Prostate gland (tissue), 2 donors: Measurements from ENCODE around the gene ASGR1. TPM values are rescaled to one million over a fixed set of nuclear protein-coding genes. Genes with fewer than 3 reads are reported as not detected.

ENCODE experiments used
- DNase-seq: peaks from one replicate; pipeline ENCODE4 v3.0.0-alpha.2; 2019; ENCODE audit warnings: low spot score
- H3K27ac ChIP-seq, 2 donors: fragments of 200-600 bp; sonication (generic); 2 replicates each; pipeline ENCODE4 v1.5.1; 2017 to 2019
- H3K27me3 ChIP-seq: fragments of 200-600 bp; sonication (generic); replicated peaks from 2 replicates; pipeline ENCODE4 v1.5.1; 2019; ENCODE audit not compliant: insufficient read depth
- H3K36me3 ChIP-seq, 2 donors: fragments of 200-600 bp; sonication (generic); 1 replicate in 1 of 2; 2 replicates in 1 of 2; pipeline versions ENCODE4 v1.5.1 to v1.8.1; 2017 to 2019
- H3K4me1 ChIP-seq: fragments of 200-600 bp; sonication (generic); replicated peaks from 2 replicates; pipeline ENCODE4 v1.5.1; 2019
- H3K4me3 ChIP-seq, 2 donors: fragments of 200-600 bp; sonication (generic); 2 replicates each; pipeline ENCODE4 v1.5.1; 2017 to 2019
- H3K9me3 ChIP-seq: fragments of 200-600 bp; sonication (generic); 2 replicates; pipeline ENCODE4 v1.5.1; 2017
- POLR2A ChIP-seq: fragments of 450-650 bp; IDR thresholded peaks from one replicate; pipeline ENCODE4 v1.6.1; 2016; ENCODE audit warnings: antibody characterized with exemption, mild to moderate bottlenecking
- POLR2AphosphoS5 ChIP-seq: sonication (generic); formaldehyde crosslinking; IDR thresholded peaks from one replicate; pipeline ENCODE4 v1.6.1; 2017; ENCODE audit warnings: antibody characterized with exemption
- WGBS: methylation state at CpG from one replicate; pipeline ENCODE4 v1.1.5; 2018; 5-methylcytosine and 5-hydroxymethylcytosine counted together
- intact Hi-C: fragments of 100-400 bp; cut with DNase I; formaldehyde crosslinking; loops from one replicate; pipeline ENCODE4 v1.14.2; 2022
- total RNA-seq, 2 donors: library from RNA; depleted of rRNA; stranded (reverse); fragments of >200 nt; gene quantifications; one replicate each; pipeline ENCODE4 v1.1.0, GENCODE V29; 2016
- TF ChIP-seq, protein P1 (sequence below), 4 experiments: fragments of 200-600 bp in 2 of 4; fragments of 450-650 bp in 2 of 4; sonication (generic) in 2 of 4; IDR thresholded peaks; 1 replicate in 3 of 4; 2 replicates in 1 of 4; pipeline ENCODE4 v1.5.1; 2016 to 2019; ENCODE audit warnings: antibody characterized with exemption in 4 of 4, mild to moderate bottlenecking in 2 of 4, moderate library complexity in 2 of 4

Gene ASGR1
- total RNA-seq, 2 donors from 2014 or later, result 0.50 to 9.4 TPM

DNA sequence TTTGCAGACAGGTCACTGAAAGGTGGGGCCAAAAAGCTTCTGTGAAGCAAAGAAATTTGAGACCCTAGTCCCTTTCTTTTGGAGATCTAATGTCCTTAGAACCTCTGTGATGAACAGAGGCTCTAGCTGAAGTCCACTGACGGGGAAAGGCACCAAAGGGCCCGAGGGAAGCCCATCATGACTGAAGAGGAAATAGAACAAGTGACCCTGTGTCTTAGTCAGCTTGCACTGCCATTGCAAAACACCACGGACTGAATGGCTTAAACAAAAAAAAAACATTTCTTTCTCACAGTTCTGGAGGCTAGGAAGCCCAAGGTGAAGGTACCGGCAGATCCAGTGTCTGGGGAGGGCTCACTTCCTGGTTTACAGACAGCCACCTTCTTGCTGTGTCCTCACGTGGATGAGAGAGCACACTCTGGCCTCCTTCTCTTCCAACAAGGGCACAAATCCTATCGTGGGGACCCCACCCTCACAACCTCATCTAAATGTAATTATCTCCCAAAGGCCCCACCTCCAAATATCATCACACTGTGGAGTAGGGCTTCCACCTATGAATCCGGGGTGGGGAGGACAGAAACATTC is 40.3 kb downstream of the ASGR1 start:
- intact Hi-C loops, result no loop called here
- H3K4me3 ChIP-seq, result no peak overlapping the region
- DNase-seq, result no peak
- no peak overlapping the region for H3K27ac ChIP-seq
- no peaks in the 10 kb centered on the region for H3K4me1 ChIP-seq
- H3K36me3 ChIP-seq, result no peaks in the 10 kb centered on the region
- TF ChIP-seq POLR2A, result no peak
- TF ChIP-seq POLR2AphosphoS5, result no peak
- TF ChIP-seq, protein P1, sequence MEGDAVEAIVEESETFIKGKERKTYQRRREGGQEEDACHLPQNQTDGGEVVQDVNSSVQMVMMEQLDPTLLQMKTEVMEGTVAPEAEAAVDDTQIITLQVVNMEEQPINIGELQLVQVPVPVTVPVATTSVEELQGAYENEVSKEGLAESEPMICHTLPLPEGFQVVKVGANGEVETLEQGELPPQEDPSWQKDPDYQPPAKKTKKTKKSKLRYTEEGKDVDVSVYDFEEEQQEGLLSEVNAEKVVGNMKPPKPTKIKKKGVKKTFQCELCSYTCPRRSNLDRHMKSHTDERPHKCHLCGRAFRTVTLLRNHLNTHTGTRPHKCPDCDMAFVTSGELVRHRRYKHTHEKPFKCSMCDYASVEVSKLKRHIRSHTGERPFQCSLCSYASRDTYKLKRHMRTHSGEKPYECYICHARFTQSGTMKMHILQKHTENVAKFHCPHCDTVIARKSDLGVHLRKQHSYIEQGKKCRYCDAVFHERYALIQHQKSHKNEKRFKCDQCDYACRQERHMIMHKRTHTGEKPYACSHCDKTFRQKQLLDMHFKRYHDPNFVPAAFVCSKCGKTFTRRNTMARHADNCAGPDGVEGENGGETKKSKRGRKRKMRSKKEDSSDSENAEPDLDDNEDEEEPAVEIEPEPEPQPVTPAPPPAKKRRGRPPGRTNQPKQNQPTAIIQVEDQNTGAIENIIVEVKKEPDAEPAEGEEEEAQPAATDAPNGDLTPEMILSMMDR (IDR thresholded peaks at IDR 0.05), result no peak
- 70% methylated on average over 7 of the region's 7 CpGs for WGBS
- no peaks in the 10 kb centered on the region for H3K27me3 ChIP-seq
- H3K9me3 ChIP-seq, result no peaks in the 10 kb centered on the region

DNA sequence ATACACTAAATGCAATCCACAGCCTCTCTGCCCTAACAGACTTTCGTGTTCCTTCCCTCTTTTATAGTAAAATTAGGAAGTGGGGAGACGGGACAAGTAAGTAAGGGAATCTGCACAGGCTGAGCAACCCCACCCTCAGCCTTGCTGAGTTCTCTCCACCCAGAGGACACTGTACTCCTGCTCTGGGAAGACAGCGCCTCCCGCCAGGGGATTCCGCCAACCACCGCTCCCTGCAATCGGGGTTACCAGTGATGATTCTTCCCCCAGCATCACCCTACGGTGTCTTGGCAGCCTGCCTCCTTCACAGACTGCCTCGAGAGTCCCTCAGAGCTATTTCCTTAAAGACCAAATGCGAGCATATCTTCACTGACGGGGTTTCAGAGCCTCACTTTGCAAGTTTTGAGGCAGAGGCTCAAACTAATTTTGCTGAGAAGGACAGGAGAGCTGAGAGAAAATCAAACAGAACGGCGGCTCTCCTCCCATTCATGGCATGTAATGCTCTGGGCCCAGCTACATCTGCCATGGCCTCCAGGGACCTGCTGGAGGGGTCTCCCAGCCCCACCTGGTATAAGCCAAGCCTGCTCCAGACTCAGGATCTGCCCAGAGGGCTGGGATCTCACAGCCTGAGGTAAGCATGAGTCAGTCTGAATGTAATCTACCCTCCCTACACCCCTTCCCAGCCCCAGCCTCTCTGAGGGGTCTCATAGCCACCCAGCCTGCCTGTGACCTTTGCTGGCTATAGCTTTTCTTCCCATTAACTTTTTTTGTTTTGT is 41.8 kb downstream of the ASGR1 start:
- Histone ChIP-seq H3K4me3 (no peak overlapping the region), H3K36me3 (no peaks in the 10 kb centered on the region), H3K9me3 (no peaks in the 10 kb centered on the region), H3K4me1 (no peaks in the 10 kb centered on the region), H3K27me3 (no peaks in the 10 kb centered on the region), H3K27ac (no peak overlapping the region)
- 39% methylated on average over 13 of the region's 13 CpGs for WGBS
- intact Hi-C loops, result no loop called here
- DNase-seq, result no peak
- TF ChIP-seq, protein P1 (IDR thresholded peaks at IDR 0.05), result no peak

DNA sequence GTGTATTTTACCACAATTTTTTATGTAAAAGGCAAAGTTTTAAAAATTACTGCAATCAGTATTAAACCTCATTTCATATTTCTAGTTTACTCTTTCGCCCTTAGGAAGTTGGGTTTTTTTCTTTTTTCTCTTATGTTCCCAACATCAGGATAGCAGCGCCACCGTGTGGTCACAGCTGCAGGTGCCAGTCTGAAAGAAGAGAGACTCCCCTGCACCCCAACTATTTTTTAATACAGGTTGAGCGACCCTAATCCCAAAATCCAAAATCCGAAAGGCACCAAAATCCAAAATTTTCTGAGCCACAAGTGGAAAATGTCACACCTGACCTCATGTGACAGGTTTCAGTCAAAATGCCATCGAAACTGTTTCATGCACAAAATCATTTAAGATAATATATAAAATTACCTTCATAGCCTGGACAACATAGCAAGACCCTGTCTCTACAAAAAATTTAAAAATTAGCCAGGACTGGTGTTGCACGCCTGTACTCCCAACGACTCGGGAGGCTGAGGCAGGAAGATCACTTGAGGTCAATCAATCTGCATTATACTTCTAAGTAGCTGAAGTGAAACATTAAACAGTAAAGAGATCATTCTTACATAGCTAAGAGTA is 42.8 kb downstream of the ASGR1 start:
- Histone ChIP-seq H3K27ac (no peak overlapping the region), H3K4me3 (no peak overlapping the region), H3K27me3 (no peaks in the 10 kb centered on the region), H3K9me3 (no peaks in the 10 kb centered on the region), H3K36me3 (no peaks in the 10 kb centered on the region), H3K4me1 (no peaks in the 10 kb centered on the region)
- WGBS, result 30% methylated on average over 9 of the region's 9 CpGs
- intact Hi-C loops, result no loop called here
- DNase-seq, result peak; percentile 68
- TF ChIP-seq POLR2A (no peak), POLR2AphosphoS5 (peak; percentile 32)
- TF ChIP-seq, protein P1 (IDR thresholded peaks at IDR 0.05), result peak; percentile 86 to 92 (median 88)

DNA sequence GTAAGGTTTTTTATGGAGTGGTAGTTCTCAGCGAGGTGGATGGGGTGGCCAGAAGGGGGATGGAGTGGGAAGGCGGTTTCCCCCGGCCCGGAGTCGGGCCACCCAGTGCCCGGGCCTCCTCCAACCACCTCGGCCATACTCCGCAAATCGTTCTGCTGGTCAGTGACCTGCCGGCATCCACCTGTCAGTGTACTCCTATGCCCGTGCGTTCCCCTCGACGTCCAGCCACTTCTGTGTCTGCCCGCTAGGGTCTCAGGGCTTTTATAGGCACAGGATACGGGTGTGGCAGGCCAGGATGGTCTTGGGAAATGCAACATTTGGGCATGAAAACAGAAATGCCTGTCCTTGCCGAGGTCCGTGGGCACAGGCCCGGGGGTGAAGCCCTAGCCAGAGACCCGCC is 45.3 kb downstream of the ASGR1 start:
- no peak overlapping the region for H3K27ac ChIP-seq
- H3K27me3 ChIP-seq, result no peaks in the 10 kb centered on the region
- no peak for TF ChIP-seq POLR2AphosphoS5

DNA sequence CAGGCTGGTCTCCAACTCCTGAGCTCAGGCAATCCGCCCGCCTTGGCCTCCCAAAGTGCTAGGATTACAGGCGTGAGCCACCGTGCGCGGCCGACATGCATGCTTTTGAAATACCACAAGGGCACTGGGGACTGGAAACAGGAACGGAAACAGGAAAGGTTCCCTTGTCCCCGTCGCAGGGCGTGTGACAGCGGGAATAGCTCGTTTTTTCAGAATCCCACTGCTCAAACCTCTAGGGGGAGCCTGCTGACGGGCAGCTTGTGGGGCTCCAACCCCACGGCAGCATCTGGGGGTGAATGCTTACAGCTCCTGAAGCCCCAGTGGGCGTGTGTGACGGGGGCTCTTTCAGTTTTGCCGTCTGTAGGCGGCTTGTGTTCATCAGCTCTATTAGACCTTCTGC is 45.7 kb downstream of the ASGR1 start:
- Histone ChIP-seq H3K36me3 (no peaks in the 10 kb centered on the region), H3K27ac (no peak overlapping the region), H3K4me1 (no peaks in the 10 kb centered on the region), H3K9me3 (no peaks in the 10 kb centered on the region), H3K4me3 (no peak overlapping the region), H3K27me3 (no peaks in the 10 kb centered on the region)
- intact Hi-C loops, result no loop called here
- 48% methylated on average over 19 of the region's 19 CpGs for WGBS
- TF ChIP-seq POLR2A (no peak), POLR2AphosphoS5 (no peak)
- TF ChIP-seq, protein P1 (IDR thresholded peaks at IDR 0.05), result no peak
- no peak for DNase-seq

More for the DNA sequence above, 45.3 kb downstream of the ASGR1 start:
- intact Hi-C loops, result loop anchor here (2.0 kb wide), 1 partner anchor 83 kb away; no protein-coding TSS in a partner anchor
- Histone ChIP-seq H3K36me3 (no peaks in the 10 kb centered on the region), H3K4me1 (no peaks in the 10 kb centered on the region), H3K9me3 (no peaks in the 10 kb centered on the region), H3K4me3 (no peak overlapping the region)
- DNase-seq, result no peak
- WGBS, result 72% methylated on average over 20 of the region's 20 CpGs
